DOHH2 (cell line): ENCODE measurements around the gene THAP11.
"Not testable (repeated sequence)": the region's sequence is repeated elsewhere in the genome, so short reads cannot be mapped to it uniquely, and the experiment has no call there.

Source experiments
- CTCF ChIP-seq: fragments of 200-600 bp; sonication (generic); IDR thresholded peaks from one replicate; pipeline ENCODE4 v1.5.1; 2014; ENCODE audit warnings: antibody characterized with exemption, mild to moderate bottlenecking, low read depth, low read length; ENCODE audit not compliant: poor library complexity, severe bottlenecking
- EZH2phosphoT487 ChIP-seq: fragments of 200-600 bp; sonication (generic); IDR thresholded peaks from 2 replicates; pipeline ENCODE4 v1.6.1; 2017; ENCODE audit warnings: borderline replicate concordance, mild to moderate bottlenecking, antibody characterized with exemption, low read length, moderate library complexity, mixed read lengths

GRCh38 chr16:67864044-67864443 is 21.9 kb downstream of the THAP11 start:
- not testable (repeated sequence) for TF ChIP-seq CTCF, EZH2phosphoT487
